RWPE2 (cell line): ENCODE data around the gene MIPOL1.

Source experiments
- ATAC-seq: fragments of 200-7000 bp; cut with Tn5 transposase; 3 replicates; pipeline ENCODE4 v1.9.1; 2021; ENCODE audit warnings: low read depth
- DNase-seq: peaks from one replicate; pipeline ENCODE4 v3.0.0-alpha.2; 2020; ENCODE audit warnings: low spot score
- H3K27ac ChIP-seq: fragments of 450-650 bp; 2 replicates; pipeline ENCODE4 v1.5.1; 2017; ENCODE audit warnings: mild to moderate bottlenecking; ENCODE audit not compliant: poor library complexity, severe bottlenecking
- H3K27me3 ChIP-seq: fragments of 250-450 bp; sonication (Bioruptor Pico); 2 replicates; pipeline ENCODE4 v1.5.1; 2021; ENCODE audit warnings: mild to moderate bottlenecking, moderate library complexity; ENCODE audit not compliant: insufficient read depth, poor library complexity, severe bottlenecking
- H3K36me3 ChIP-seq: fragments of 250-450 bp; sonication (Bioruptor Pico); 2 replicates; pipeline ENCODE4 v1.5.1; 2020; ENCODE audit warnings: low read depth, mild to moderate bottlenecking, moderate library complexity
- H3K4me1 ChIP-seq: fragments of 250-450 bp; sonication (Bioruptor Pico); 2 replicates; pipeline ENCODE4 v1.5.1; 2021; ENCODE audit warnings: mild to moderate bottlenecking, moderate library complexity; ENCODE audit not compliant: insufficient read depth, poor library complexity, severe bottlenecking
- H3K4me3 ChIP-seq: fragments of 250-450 bp; sonication (Bioruptor Pico); 2 replicates; pipeline ENCODE4 v1.5.1; 2021; ENCODE audit warnings: mild to moderate bottlenecking, moderate library complexity; ENCODE audit not compliant: severe bottlenecking
- H3K9me3 ChIP-seq: fragments of 250-450 bp; sonication (Bioruptor Pico); 2 replicates; pipeline ENCODE4 v1.5.1; 2021; ENCODE audit warnings: mild to moderate bottlenecking, moderate library complexity; ENCODE audit not compliant: severe bottlenecking
- TF ChIP-seq, protein P1 (sequence below): fragments of 450-650 bp; IDR thresholded peaks from one replicate; pipeline ENCODE4 v1.5.1; 2017; ENCODE audit warnings: mild to moderate bottlenecking, moderate library complexity; ENCODE audit not compliant: poor library complexity, severe bottlenecking

The MIPOL1 gene

DNA sequence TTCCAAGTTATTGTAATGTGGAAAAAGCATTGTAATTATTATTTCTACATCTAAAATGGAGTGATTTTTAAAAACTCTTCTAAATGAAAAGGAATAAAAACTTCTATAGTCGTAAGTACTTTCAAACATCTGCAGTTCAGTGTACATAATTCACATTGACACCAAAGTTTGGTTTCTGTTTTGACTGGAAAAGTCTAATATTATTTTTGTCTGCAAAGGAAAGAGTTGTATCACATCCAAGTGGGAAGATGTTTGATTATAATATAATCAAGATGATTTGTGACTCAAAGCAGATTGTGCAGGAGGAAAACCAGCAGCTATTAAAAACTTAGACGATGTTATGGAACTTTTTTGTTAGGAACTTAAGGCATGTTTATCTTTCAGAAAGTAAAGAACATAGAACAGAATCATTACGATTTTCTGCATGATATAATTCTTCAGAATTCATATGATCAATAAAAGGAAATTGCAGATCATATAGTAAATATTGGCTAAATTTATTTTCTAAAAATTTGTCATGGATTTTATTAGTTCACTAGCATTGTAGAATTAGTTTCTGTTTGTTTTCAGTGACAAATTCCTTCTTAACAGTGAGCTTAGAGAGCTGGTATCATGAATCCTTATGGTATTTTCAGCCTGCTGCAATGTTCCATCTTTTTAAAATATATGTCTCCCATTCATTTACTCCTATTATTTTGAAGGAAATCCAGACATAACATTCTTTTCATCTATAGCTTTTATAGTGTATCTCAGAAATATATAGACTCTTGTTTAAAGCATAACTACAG, 145.8 kb downstream of the MIPOL1 start:
- ATAC-seq (no peak), DNase-seq (no peak)
- no peaks in the 10 kb centered on the region for H3K9me3 ChIP-seq
- H3K4me3 ChIP-seq: no peak overlapping the region
- no peak overlapping the region for H3K27ac ChIP-seq
- H3K27me3 ChIP-seq: no peaks in the 10 kb centered on the region
- H3K4me1 ChIP-seq: no peaks in the 10 kb centered on the region
- TF ChIP-seq, protein P1, sequence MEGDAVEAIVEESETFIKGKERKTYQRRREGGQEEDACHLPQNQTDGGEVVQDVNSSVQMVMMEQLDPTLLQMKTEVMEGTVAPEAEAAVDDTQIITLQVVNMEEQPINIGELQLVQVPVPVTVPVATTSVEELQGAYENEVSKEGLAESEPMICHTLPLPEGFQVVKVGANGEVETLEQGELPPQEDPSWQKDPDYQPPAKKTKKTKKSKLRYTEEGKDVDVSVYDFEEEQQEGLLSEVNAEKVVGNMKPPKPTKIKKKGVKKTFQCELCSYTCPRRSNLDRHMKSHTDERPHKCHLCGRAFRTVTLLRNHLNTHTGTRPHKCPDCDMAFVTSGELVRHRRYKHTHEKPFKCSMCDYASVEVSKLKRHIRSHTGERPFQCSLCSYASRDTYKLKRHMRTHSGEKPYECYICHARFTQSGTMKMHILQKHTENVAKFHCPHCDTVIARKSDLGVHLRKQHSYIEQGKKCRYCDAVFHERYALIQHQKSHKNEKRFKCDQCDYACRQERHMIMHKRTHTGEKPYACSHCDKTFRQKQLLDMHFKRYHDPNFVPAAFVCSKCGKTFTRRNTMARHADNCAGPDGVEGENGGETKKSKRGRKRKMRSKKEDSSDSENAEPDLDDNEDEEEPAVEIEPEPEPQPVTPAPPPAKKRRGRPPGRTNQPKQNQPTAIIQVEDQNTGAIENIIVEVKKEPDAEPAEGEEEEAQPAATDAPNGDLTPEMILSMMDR: no peak
- H3K36me3 ChIP-seq: 0 out of 2 replicates have a peak, but pooled peaks cover 5% of the 10 kb centered on the region

DNA sequence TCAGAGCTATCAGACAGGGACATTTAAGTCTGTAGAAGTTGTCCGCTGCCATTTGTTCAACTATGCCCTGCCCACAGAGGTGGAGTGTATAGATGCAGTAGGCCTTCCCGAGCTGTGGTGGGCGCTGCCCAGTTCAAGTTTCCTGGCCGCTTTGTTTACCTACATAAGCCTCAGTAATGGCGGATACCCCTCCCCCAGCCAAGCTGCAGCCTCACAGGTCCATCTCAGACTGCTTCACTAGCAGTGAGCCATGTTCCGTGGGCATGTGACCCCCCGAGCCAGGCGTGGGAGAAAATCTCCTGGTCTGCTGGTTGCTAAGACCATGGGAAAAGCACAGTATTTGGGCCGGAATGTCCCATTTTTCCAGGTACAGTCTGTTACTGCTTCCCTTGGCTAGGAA, 165.9 kb downstream of the MIPOL1 start:
- no peaks in the 10 kb centered on the region for H3K9me3 ChIP-seq
- TF ChIP-seq, protein P1: no peak
- ATAC-seq (no peak), DNase-seq (no peak)
- H3K36me3 ChIP-seq: no peaks in the 10 kb centered on the region
- no peak overlapping the region for H3K27ac ChIP-seq
- no peaks in the 10 kb centered on the region for H3K27me3 ChIP-seq
- no peak overlapping the region for H3K4me3 ChIP-seq
- no peaks in the 10 kb centered on the region for H3K4me1 ChIP-seq

DNA sequence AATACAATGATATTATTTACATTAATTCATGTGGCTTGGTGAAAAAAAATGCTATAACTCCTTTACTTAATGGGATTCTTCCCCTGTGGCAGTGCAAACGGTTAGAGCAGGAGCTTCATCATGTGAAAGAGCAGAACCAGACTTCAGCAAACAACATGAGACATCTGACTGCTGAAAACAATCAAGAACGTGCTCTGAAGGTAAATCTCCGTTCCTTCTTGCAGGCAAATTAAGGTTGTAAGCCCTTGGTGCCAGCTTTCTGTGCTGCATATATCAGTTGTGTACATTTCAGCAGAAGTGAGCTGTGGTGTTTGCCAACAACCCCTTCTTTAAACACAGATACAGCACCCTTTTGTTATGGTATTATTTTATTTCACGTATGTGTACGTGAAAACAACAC, 171.7 kb downstream of the MIPOL1 start:
- H3K27me3 ChIP-seq: no peaks in the 10 kb centered on the region
- H3K27ac ChIP-seq: no peak overlapping the region
- no peak for ATAC-seq
- TF ChIP-seq, protein P1: no peak
- no peak for DNase-seq
- H3K9me3 ChIP-seq: no peaks in the 10 kb centered on the region
- H3K4me3 ChIP-seq: no peak overlapping the region
- no peaks in the 10 kb centered on the region for H3K36me3 ChIP-seq
- no peaks in the 10 kb centered on the region for H3K4me1 ChIP-seq

DNA sequence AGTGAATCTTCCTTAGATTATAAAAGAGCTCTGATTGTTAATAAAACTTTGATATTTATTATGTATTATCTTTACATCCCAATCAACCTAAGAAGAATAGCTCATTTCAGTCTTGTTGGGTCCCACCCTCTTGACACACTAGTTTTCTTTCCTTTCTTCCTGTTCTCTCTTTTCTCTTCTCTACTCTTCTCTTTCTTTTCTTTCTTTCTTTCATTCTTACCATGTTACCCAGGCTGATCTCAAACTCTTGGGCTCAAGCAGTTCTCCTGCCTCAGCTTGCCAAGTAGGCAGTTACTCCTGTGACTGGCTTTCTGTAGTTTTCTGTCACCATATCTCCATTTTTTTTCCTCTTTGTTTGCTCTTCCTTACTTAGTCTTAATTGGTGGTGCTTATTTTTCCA, 177.8 kb downstream of the MIPOL1 start:
- DNase-seq (no peak), ATAC-seq (no peak)
- Histone ChIP-seq H3K27me3 (no peaks in the 10 kb centered on the region), H3K9me3 (no peaks in the 10 kb centered on the region), H3K27ac (no peak overlapping the region), H3K36me3 (no peaks in the 10 kb centered on the region), H3K4me1 (no peaks in the 10 kb centered on the region), H3K4me3 (no peak overlapping the region)
- TF ChIP-seq, protein P1: no peak

DNA sequence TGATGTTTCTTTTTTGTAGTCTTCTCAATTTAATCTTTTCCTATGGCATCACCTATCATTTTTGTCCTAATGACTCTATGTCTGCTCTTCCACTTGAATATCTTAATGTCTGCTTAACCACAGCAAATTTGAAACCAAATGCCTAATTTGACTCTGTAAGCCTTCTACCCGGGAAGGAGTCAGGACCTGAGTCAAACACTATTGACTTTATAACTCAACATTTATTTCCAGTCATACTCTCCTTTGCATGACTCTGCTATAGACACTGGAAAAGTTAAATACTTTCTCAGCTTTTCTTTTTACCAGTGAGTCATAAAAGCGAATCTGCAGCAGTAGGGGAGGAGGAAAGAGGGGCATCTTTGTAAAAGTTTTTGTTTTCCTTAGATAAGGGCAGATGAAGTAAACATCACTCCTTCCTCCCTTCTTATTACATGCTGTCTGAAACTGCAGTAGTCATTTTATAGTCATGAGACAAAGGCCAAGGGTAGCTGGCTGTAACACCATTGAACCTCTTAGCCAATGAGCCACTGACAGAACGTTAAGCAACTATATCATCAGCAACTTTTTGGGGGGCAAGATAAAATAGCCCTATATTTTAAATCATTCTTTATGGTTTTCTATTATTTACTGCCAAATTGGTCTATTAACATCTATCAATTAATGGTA, 179.3 kb downstream of the MIPOL1 start:
- Histone ChIP-seq H3K27ac (no peak overlapping the region), H3K4me1 (no peaks in the 10 kb centered on the region), H3K4me3 (no peak overlapping the region), H3K36me3 (no peaks in the 10 kb centered on the region), H3K27me3 (no peaks in the 10 kb centered on the region), H3K9me3 (no peaks in the 10 kb centered on the region)
- DNase-seq (no peak), ATAC-seq (no peak)
- TF ChIP-seq, protein P1: no peak
